OCI-LY3 (cell line): ENCODE results near the gene CDK5R1.

Source experiments
- EZH2phosphoT487 ChIP-seq: fragments of 200-600 bp; shearing (Covaris generic); IDR thresholded peaks from 2 replicates; pipeline ENCODE4 v1.6.1; 2018; ENCODE audit warnings: antibody characterized with exemption, mixed run types, low read depth
- TF ChIP-seq, protein P1 (sequence below): fragments of 200-600, 300-600 bp; sonication (generic); IDR thresholded peaks from 2 replicates; pipeline ENCODE4 v1.5.1; 2014; ENCODE audit warnings: antibody characterized with exemption, low read length, low read depth

DNA sequence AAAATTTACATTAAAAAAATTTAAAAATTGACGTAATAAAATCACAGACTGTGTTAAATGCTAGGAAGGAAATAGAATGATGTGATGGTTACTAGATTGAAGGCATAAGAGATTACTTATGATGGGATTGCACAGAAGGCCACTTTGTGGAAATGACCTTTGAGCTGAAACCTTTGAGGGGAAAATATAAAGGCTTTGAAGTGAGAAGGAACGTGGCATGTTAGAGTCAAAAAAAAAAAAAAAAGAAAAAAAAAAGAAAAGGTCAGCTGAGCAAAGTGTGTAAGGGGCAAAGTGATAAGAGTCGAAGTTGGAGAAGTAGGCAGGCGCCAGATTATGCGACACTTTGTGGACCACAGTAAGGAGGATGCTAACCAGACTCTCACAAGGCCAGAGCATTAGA is 46.1 kb upstream of the CDK5R1 start:
- TF ChIP-seq, protein P1, sequence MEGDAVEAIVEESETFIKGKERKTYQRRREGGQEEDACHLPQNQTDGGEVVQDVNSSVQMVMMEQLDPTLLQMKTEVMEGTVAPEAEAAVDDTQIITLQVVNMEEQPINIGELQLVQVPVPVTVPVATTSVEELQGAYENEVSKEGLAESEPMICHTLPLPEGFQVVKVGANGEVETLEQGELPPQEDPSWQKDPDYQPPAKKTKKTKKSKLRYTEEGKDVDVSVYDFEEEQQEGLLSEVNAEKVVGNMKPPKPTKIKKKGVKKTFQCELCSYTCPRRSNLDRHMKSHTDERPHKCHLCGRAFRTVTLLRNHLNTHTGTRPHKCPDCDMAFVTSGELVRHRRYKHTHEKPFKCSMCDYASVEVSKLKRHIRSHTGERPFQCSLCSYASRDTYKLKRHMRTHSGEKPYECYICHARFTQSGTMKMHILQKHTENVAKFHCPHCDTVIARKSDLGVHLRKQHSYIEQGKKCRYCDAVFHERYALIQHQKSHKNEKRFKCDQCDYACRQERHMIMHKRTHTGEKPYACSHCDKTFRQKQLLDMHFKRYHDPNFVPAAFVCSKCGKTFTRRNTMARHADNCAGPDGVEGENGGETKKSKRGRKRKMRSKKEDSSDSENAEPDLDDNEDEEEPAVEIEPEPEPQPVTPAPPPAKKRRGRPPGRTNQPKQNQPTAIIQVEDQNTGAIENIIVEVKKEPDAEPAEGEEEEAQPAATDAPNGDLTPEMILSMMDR = no peak
- no peak for TF ChIP-seq EZH2phosphoT487
